H1 (cell line): ENCODE results near the gene TADA3. TPM values are rescaled to one million over a fixed set of nuclear protein-coding genes. Genes with fewer than 3 reads are reported as not detected.

Experiments used
- CTCF ChIA-PET: fragments of 300-600 bp; sonication (Branson Sonifier 250); formaldehyde crosslinking; loops from one replicate; lab custom pipeline; 2021; ENCODE audit not compliant: partially characterized antibody; lab: Charles Lee
- POLR2A ChIA-PET: fragments of 300-600 bp; sonication (Branson Sonifier 250); formaldehyde crosslinking; loops from one replicate; lab custom pipeline; 2021; ENCODE audit warnings: inconsistent platforms; ENCODE audit not compliant: partially characterized antibody; lab: Charles Lee
- DNase-seq, 2 experiments: peaks; one replicate each; pipeline versions ENCODE4 v3.0.0 to v3.0.0-alpha.2; 2010 to 2022; ENCODE audit warnings: low spot score in 2 of 2, low read depth in 1 of 2, mixed read lengths in 1 of 2
- FAIRE-seq: peaks from 2 replicates; lab custom pipeline; 2011; peaks lifted over from hg19 to GRCh38; lab: Jason Lieb, UNC
- H2AFZ ChIP-seq: 2 replicates; pipeline ENCODE4 v1.8.1; 2012; ENCODE audit warnings: low read length, inconsistent platforms
- H2AK5ac ChIP-seq: 2 replicates; pipeline ENCODE4 v1.6.1; 2013; ENCODE audit warnings: low read depth, low read length
- H2BK120ac ChIP-seq: replicated peaks from 2 replicates; pipeline ENCODE3; 2013; ENCODE audit warnings: low read depth, low read length, inconsistent platforms
- H2BK12ac ChIP-seq: 2 replicates; pipeline ENCODE4 v1.6.1; 2013; ENCODE audit warnings: low read depth, low read length
- H2BK15ac ChIP-seq: 2 replicates; pipeline ENCODE4 v1.6.1; 2013; ENCODE audit warnings: low read length
- H2BK20ac ChIP-seq: 2 replicates; pipeline ENCODE4 v1.6.1; 2013; ENCODE audit warnings: low read length
- H2BK5ac ChIP-seq: 2 replicates; pipeline ENCODE4 v1.6.1; 2013; ENCODE audit warnings: low read depth, low read length
- H3K14ac ChIP-seq: 2 replicates; pipeline ENCODE4 v1.6.1; 2013; ENCODE audit warnings: inconsistent platforms; ENCODE audit not compliant: insufficient read length
- H3K18ac ChIP-seq: 2 replicates; pipeline ENCODE4 v1.6.1; 2013; ENCODE audit warnings: low read length; ENCODE audit errors: extremely low read depth
- H3K23ac ChIP-seq: 2 replicates; pipeline ENCODE4 v1.6.1; 2013; ENCODE audit warnings: inconsistent platforms; ENCODE audit not compliant: insufficient read length
- H3K23me2 ChIP-seq: 2 replicates; pipeline ENCODE4 v1.6.1; 2013; ENCODE audit warnings: low read depth, low read length
- H3K27ac ChIP-seq: 2 replicates; pipeline ENCODE4 v1.6.1; 2011; ENCODE audit warnings: low read depth, low read length, inconsistent platforms
- H3K27me3 ChIP-seq, 4 experiments: replicated peaks in 1 of 4; 1 replicate in 1 of 4; 2 replicates in 3 of 4; pipeline versions ENCODE4 v1.6.1 to v1.8.1; 2011 to 2013; ENCODE audit warnings: low read length in 3 of 4, mild to moderate bottlenecking in 3 of 4, inconsistent platforms in 2 of 4, mixed read lengths in 2 of 4, moderate library complexity in 1 of 4; ENCODE audit not compliant: control insufficient read depth in 3 of 4, insufficient read depth in 3 of 4; ENCODE audit errors: extremely low read depth in 1 of 4
- H3K36me3 ChIP-seq, 4 experiments: 2 replicates each; pipeline versions ENCODE4 v1.6.1 to v1.8.1; 2011 to 2013; ENCODE audit warnings: mild to moderate bottlenecking in 4 of 4, low read length in 3 of 4, moderate library complexity in 2 of 4, control low read depth in 1 of 4, inconsistent platforms in 1 of 4; ENCODE audit not compliant: insufficient read depth in 4 of 4, control insufficient read depth in 2 of 4
- H3K4ac ChIP-seq: replicated peaks from 2 replicates; pipeline ENCODE3; 2013; ENCODE audit warnings: low read length, low read depth, mixed read lengths, inconsistent platforms; ENCODE audit not compliant: insufficient read length
- H3K4me1 ChIP-seq, 4 experiments: replicated peaks in 1 of 4; 1 replicate in 1 of 4; 2 replicates in 3 of 4; pipeline versions ENCODE4 v1.6.1 to v1.8.1; 2011 to 2013; ENCODE audit warnings: low read length in 3 of 4, inconsistent platforms in 2 of 4, mixed read lengths in 1 of 4; ENCODE audit not compliant: insufficient read depth in 4 of 4, control insufficient read depth in 3 of 4
- H3K4me2 ChIP-seq, 2 experiments: 2 replicates each; pipeline versions ENCODE4 v1.6.1 to v1.8.1; 2011 to 2013; ENCODE audit warnings: low read depth in 2 of 2, low read length in 2 of 2, control low read depth in 1 of 2, inconsistent platforms in 1 of 2, mild to moderate bottlenecking in 1 of 2; ENCODE audit not compliant: insufficient read depth in 1 of 2
- H3K4me3 ChIP-seq, 4 experiments: fragments of 200-600, 300-600 bp in 1 of 4; sonication (generic), shearing (Covaris generic), sonication (Bioruptor Twin) in 1 of 4; 2 replicates each; pipeline versions ENCODE4 v1.5.1 to v1.8.1; 2011 to 2016; ENCODE audit warnings: low read length in 4 of 4, low read depth in 3 of 4, control low read depth in 2 of 4, inconsistent platforms in 2 of 4, mild to moderate bottlenecking in 2 of 4, mixed read lengths in 1 of 4, moderate library complexity in 1 of 4; ENCODE audit not compliant: insufficient read depth in 2 of 4; ENCODE audit errors: extremely low read depth in 1 of 4
- H3K56ac ChIP-seq: replicated peaks from 2 replicates; pipeline ENCODE3; 2013; ENCODE audit warnings: low read depth, mild to moderate bottlenecking, mixed read lengths, low read length, inconsistent platforms; ENCODE audit not compliant: insufficient read length
- H3K79me1 ChIP-seq: 2 replicates; pipeline ENCODE4 v1.6.1; 2013; ENCODE audit warnings: low read depth, low read length, control low read depth
- H3K79me2 ChIP-seq, 2 experiments: 2 replicates each; pipeline versions ENCODE4 v1.6.1 to v1.8.1; 2012 to 2013; ENCODE audit warnings: low read length in 2 of 2, mild to moderate bottlenecking in 2 of 2, inconsistent platforms in 1 of 2; ENCODE audit not compliant: insufficient read depth in 2 of 2, control insufficient read depth in 1 of 2
- H3K9ac ChIP-seq, 4 experiments: replicated peaks in 1 of 4; 1 replicate in 1 of 4; 2 replicates in 3 of 4; pipeline versions ENCODE4 v1.6.1 to v1.8.1; 2011 to 2013; ENCODE audit warnings: low read depth in 3 of 4, low read length in 3 of 4, control low read depth in 2 of 4, mild to moderate bottlenecking in 2 of 4, moderate library complexity in 2 of 4, inconsistent platforms in 1 of 4; ENCODE audit errors: extremely low read depth in 1 of 4
- H3K9me3 ChIP-seq, 2 experiments: 2 replicates each; pipeline versions ENCODE4 v1.6.1 to v1.8.1; 2012 to 2013; ENCODE audit warnings: mild to moderate bottlenecking in 2 of 2, moderate library complexity in 2 of 2, control low read depth in 1 of 2, inconsistent platforms in 1 of 2, low read depth in 1 of 2, low read length in 1 of 2, mixed read lengths in 1 of 2; ENCODE audit not compliant: insufficient read depth in 2 of 2
- H4K20me1 ChIP-seq, 2 experiments: replicated peaks in 1 of 2; 2 replicates each; pipeline versions ENCODE3 to v1.8.1; 2011 to 2013; ENCODE audit warnings: inconsistent platforms in 2 of 2, low read length in 2 of 2, mild to moderate bottlenecking in 1 of 2; ENCODE audit not compliant: insufficient read depth in 2 of 2, control insufficient read depth in 1 of 2
- H4K5ac ChIP-seq: 2 replicates; pipeline ENCODE4 v1.6.1; 2013; ENCODE audit warnings: low read length, low read depth, mixed read lengths, inconsistent platforms; ENCODE audit not compliant: insufficient read length
- H4K8ac ChIP-seq: 2 replicates; pipeline ENCODE4 v1.8.0; 2013; ENCODE audit warnings: mild to moderate bottlenecking, moderate library complexity, low read length, inconsistent platforms; ENCODE audit not compliant: insufficient read depth; ENCODE audit errors: extremely low read depth
- H4K91ac ChIP-seq: replicated peaks from 2 replicates; pipeline ENCODE3; 2013; ENCODE audit warnings: low read length, mixed read lengths, inconsistent platforms; ENCODE audit not compliant: insufficient read length
- CHD1 ChIP-seq: IDR thresholded peaks from 2 replicates; pipeline ENCODE4 v1.6.1; 2012; ENCODE audit warnings: low read depth, low read length, improper control_type of control experiment
- EZH2 ChIP-seq: fragments of 200-600 bp; sonication (generic); IDR thresholded peaks from 2 replicates; pipeline ENCODE4 v1.7.1; 2012; ENCODE audit warnings: low read depth, mild to moderate bottlenecking, moderate library complexity, low read length, inconsistent platforms; ENCODE audit not compliant: severe bottlenecking
- GTF2F1 ChIP-seq: IDR thresholded peaks from 2 replicates; pipeline ENCODE4 v1.6.1; 2012; ENCODE audit warnings: low read depth, low read length, improper control_type of control experiment, borderline replicate concordance
- KDM4A ChIP-seq: IDR thresholded peaks from one replicate; pipeline ENCODE4 v1.7.1; 2012; ENCODE audit warnings: low read depth, mild to moderate bottlenecking, moderate library complexity, low read length, inconsistent platforms; ENCODE audit not compliant: severe bottlenecking
- SRF ChIP-seq: IDR thresholded peaks from 2 replicates; pipeline ENCODE4 v1.6.1; 2011; ENCODE audit warnings: mild to moderate bottlenecking, low read depth, low read length, moderate library complexity
- TBP ChIP-seq: IDR thresholded peaks from 2 replicates; pipeline ENCODE4 v1.6.1; 2011; ENCODE audit warnings: low read depth, low read length, improper control_type of control experiment
- TCF12 ChIP-seq: IDR thresholded peaks from 2 replicates; pipeline ENCODE4 v1.6.1; 2011; ENCODE audit warnings: low read depth, mild to moderate bottlenecking, low read length
- TEAD4 ChIP-seq: IDR thresholded peaks from 2 replicates; pipeline ENCODE4 v1.6.1; 2012; ENCODE audit warnings: low read depth, low read length, inconsistent platforms, mixed read lengths
- WGBS, 2 experiments: shearing (Covaris generic) in 1 of 2; methylation state at CpG; one replicate each; pipeline versions ENCODE4 v1.1.6 to v1.1.7; 2013 to 2015; ENCODE audit warnings: low lambda C conversion rate in 2 of 2, mixed read lengths in 2 of 2, inconsistent platforms in 1 of 2, low coverage in 1 of 2, missing lambda C conversion rate in 1 of 2; ENCODE audit not compliant: insufficient replicate concordance in 2 of 2, insufficient coverage in 1 of 2, insufficient read length in 1 of 2; ENCODE audit errors: extremely low coverage in 1 of 2, missing lambda C conversion rate in 1 of 2; 5-methylcytosine and 5-hydroxymethylcytosine counted together
- polyA plus RNA-seq, 7 experiments: library from polyadenylated mRNA; depleted of rRNA in 3 of 7; stranded (reverse) in 5 of 7; unstranded in 2 of 7; fragments of >200 nt in 5 of 7; fragments of 200-250 nt in 2 of 7; gene quantifications; 1 replicate in 5 of 7; 2 replicates in 1 of 7; 4 replicates in 1 of 7; pipeline versions ENCODE4 v1.2.1 to v1.2.3, GENCODE V29; 2011 to 2013; ENCODE audit warnings: missing spikeins in 2 of 7, mixed read lengths in 2 of 7
- total RNA-seq: library from RNA; stranded (reverse); fragmentation: NEBNext Ultra II Directional; extraction: Animal tissue kit (Norgen Biotek cat#: 25700); gene quantifications from 2 replicates; pipeline ENCODE4 v1.2.1, GENCODE V29; 2021

TADA3 gene
- total and polyA plus RNA-seq, 2 of the 8 experiments (the other 6 are each of a cell fraction or from before 2014, with no cell fraction given) = 43.4 to 50.3 TPM

- no peak overlapping the region for H2BK15ac ChIP-seq
- CTCF ChIA-PET = interaction anchor here (1.0 to 7.9 kb wide), 2 partner anchors 5 to 27 kb away, joined by 3 to 74 read pairs; no protein-coding TSS in a partner anchor
- H3K4me3 ChIP-seq = no peak overlapping the region
- H3K4ac ChIP-seq = no peak overlapping the region
- TF ChIP-seq TCF12 (no peak), SRF (no peak), EZH2 (no peak), CHD1 (no peak), KDM4A (no peak), TBP (no peak), TEAD4 (no peak), GTF2F1 (no peak)
- WGBS, 2 experiments = 92% methylated on average over 8 of the region's 9 CpGs; no CpG with 5 or more reads in 1 of the 2 experiments
- no peak overlapping the region for H3K27ac ChIP-seq
- no peaks in the 10 kb centered on the region for H3K79me2 ChIP-seq
- H3K18ac ChIP-seq = no peak overlapping the region
- no peak for FAIRE-seq
- no peak overlapping the region for H3K56ac ChIP-seq
- no peaks in the 10 kb centered on the region for H3K9me3 ChIP-seq
- H2BK20ac ChIP-seq = no peak overlapping the region
- H3K23me2 ChIP-seq = no peaks in the 10 kb centered on the region; the same call in 1 of the 2 replicates
- H3K27me3 ChIP-seq = no peaks in the 10 kb centered on the region
- H4K5ac ChIP-seq = no peak overlapping the region
- no peak overlapping the region for H3K14ac ChIP-seq
- H2BK5ac ChIP-seq = no peak overlapping the region
- H3K36me3 ChIP-seq = peaks cover 0 to 7% (median 0%) of the 10 kb centered on the region in 4 experiments; a peak in 2 of 8 replicates
- H4K8ac ChIP-seq = no peak overlapping the region
- no peak for DNase-seq
- no peaks in the 10 kb centered on the region for H3K79me1 ChIP-seq
- no peak overlapping the region for H2BK12ac ChIP-seq
- peaks cover 0 to 4% of the 10 kb centered on the region in 2 experiments for H4K20me1 ChIP-seq
- H2AK5ac ChIP-seq = no peak overlapping the region
- no peak overlapping the region for H3K9ac ChIP-seq
- H4K91ac ChIP-seq = no peak overlapping the region
- no peak overlapping the region for H3K23ac ChIP-seq
- H3K4me2 ChIP-seq = no peak overlapping the region
- no peak overlapping the region for H2BK120ac ChIP-seq
- POLR2A ChIA-PET = interaction anchor here (1.6 to 3.2 kb wide), 2 partner anchors 8 to 113 kb away, joined by 5 to 12 read pairs; no protein-coding TSS in a partner anchor
- no peaks in the 10 kb centered on the region for H3K4me1 ChIP-seq
- H2AFZ ChIP-seq = no peak overlapping the region
These were observed 40.8 kb upstream of the TADA3 start for GRCh38 chr3:9833078-9833477.
